ENCODE results near the gene BCL2L11.

Gene BCL2L11

GRCh38 chr2:111171337-111171930 is 50.7 kb downstream of the BCL2L11 start:
- DNase-seq = no peak

GRCh38 chr2:111172666-111173065 is 52.0 kb downstream of the BCL2L11 start:
- DNase-seq = no peak

GRCh38 chr2:111173338-111173737 is 52.6 kb downstream of the BCL2L11 start:
- no peak for DNase-seq

- DNase-seq = no peak
Measured at GRCh38 chr2:111173856-111174255, 53.1 kb downstream of the BCL2L11 start.

- no peak for DNase-seq
Measured at GRCh38 chr2:111175615-111176014, 54.9 kb downstream of the BCL2L11 start.

DNA sequence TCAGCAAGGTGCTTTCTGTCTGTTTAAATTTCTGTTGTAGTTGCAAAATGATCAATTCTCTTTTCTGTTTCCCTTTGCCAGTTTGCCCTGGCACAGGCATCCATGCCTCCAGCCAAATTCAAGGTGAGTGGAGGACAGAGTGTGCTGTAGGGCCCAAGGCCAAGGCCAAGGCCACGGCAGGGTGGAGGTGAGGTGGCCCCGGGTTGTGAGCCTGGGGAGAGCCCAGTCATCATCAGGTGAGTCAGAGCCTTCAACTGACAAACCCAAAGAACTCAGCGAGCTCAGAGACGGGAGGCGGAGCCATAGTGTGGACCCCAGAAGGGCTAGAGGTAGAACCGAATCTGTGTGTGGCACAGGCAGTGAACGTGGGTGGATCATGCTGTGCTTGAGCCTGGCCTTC is 55.7 kb downstream of the BCL2L11 start:
- DNase-seq = no peak

GRCh38 chr2:111176867-111177266 is 56.2 kb downstream of the BCL2L11 start:
- no peak for DNase-seq

- no peak for DNase-seq
Measured at GRCh38 chr2:111178296-111178695, 57.6 kb downstream of the BCL2L11 start.

DNA sequence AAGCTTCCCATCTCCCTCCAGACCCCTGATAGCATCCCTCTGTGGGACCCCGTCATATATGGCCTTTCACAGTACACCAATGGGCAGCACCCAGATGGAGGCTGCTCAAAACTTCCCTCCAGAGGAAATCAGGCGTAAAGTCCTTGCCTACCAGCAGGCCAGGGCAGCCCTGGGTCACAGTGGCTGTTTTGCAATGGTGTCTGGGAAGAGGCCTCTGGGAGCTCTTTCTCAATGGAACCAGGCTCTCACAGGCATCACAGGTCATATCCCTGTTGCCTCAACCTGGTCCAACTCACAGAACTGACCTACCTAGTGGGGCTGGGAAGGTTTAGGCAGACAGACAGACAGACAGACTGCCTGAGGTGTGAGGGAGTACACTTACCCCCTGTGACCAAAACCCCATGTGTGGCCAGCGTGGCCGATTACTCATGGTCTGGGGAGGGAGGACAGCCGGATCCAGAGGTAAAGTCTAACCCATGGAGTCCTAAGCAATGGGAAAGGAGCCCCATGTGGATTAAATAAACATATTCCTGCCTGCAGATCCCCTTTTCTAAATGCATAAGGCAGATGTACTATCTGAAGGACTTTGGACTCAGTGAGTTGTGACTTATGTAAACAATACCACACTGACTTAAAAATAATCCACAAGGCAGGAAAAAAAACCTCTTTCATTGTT is 58.2 kb downstream of the BCL2L11 start:
- DNase-seq = peak; percentile 51 to 55

- DNase-seq = no peak
Measured at GRCh38 chr2:111182121-111182520, 61.4 kb downstream of the BCL2L11 start.

DNA sequence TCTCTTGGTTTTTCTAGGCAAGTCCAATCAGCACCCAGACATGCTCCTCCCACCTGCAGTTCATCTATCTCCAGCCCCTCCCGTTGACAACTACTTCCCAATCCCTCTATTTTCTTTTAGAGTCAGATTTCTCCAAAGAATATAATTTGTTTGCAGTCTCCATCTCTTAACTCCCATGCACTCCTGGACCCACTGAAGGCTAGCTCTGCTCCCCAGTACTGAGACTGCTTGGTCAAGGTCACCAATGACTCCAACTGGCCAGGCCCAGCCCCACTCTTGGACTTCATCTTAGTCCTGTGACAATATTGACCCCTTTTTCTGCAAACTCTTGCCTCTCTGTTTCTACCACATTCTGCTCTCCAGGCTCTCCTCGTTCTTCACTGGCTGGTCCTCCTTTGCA is 62.0 kb downstream of the BCL2L11 start:
- no peak for DNase-seq

- DNase-seq = no peak
Measured at GRCh38 chr2:111184725-111185310, 64.1 kb downstream of the BCL2L11 start.

GRCh38 chr2:111185361-111186022 is 64.8 kb downstream of the BCL2L11 start:
- peak in 1 of 2 experiments; percentile 5 for DNase-seq

DNA sequence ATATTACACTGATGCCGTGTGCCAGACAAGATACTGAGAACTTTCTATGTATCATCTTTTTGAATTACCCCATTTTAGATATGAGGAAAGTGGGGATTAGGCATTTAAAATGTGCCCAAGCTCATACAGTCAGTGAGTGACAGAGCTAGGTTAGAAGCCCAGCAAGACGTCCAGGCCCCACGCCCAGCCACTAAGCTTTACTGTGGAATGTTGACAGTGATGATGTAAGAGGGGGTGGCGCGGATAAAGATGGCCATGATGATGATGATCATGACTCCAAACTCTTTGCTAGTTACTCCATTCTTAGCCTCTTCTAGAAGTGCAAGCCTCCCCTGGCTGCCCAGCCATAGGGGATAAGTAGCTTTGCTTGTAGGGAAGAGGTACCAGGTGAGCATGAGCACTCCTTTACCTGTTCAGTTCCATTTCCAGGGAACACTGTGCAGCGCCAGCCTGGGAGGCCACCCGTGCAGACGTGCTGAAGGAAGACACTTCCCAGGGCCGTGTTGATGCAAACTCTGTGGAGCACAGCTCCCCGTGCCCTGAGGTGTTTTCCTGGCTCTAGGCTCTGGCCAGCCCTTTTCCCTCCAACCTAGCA is 65.5 kb downstream of the BCL2L11 start:
- DNase-seq = no peak

GRCh38 chr2:111186933-111187332 is 66.2 kb downstream of the BCL2L11 start:
- no peak for DNase-seq

DNA sequence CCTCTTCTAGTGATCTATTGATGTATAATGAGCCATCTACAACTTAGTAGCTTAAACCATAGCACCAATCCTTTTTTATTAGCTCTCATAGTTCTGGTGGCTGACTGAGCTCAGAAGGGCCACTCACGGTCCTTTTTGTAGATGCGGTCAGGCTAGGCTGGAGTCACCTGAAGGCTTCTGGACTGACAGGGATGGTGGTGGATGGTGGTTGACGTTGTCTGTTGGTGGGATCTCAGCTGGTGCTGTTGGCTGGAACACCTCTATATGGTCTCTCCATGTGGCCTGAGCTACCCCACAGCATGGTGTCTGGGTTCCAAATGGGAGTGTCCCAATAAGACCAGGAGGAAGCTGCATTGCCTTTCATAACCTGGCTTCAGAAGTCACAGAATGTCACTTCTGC is 68.0 kb downstream of the BCL2L11 start:
- DNase-seq = no peak

DNA sequence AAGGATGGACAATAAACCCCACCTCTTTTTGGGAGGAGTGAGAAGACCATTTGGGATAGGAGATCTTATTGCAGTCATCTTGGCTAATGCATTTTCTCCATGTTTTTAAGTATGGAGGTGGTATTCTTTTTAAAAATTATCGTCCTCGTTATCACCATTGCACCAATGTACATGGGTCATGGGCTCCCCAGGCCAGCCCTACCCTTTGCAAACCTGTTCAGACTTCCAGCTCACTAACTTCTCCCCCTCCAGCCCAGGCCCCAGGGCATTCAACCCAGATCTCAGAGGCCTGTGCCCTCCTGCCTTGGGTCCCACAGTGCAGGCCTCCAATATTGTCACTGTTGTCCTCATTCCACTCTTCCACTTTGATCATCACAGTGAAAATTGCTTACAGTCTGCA is 68.4 kb downstream of the BCL2L11 start:
- DNase-seq = no peak

DNA sequence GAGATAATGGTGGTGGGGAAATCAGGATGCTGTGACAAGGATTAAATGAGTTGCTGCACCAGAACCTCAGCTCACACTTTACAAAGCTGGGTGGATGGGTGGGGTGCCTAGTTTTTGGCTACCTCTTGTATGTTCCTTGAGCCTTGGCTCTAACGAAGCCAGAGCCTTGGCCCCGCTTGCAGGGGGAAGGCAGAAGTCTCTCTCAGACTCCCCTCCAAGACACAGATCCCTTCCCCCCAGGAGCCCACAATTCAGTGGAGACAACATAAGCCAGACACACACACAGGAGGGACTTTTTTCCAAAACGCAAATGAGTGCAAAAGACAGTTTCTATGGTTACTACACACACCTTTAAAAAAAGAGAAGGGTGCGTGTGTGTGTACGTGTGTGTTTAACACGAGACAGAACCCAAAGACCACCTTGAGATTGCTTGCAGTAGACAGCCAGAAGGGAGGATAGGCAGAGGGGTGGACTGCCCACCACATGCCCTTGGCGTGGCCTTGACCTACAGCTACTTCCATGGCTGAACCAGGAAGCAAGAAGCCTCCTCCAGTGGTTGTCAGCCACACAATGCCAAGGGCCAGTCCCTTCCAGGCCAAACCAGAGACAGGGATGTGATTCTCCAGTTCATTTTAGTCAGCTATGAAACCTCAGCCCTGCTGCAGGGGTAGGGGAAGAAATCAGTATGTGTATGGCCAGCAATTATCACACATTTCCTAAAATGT is 70.3 kb downstream of the BCL2L11 start:
- DNase-seq = no peak

DNA sequence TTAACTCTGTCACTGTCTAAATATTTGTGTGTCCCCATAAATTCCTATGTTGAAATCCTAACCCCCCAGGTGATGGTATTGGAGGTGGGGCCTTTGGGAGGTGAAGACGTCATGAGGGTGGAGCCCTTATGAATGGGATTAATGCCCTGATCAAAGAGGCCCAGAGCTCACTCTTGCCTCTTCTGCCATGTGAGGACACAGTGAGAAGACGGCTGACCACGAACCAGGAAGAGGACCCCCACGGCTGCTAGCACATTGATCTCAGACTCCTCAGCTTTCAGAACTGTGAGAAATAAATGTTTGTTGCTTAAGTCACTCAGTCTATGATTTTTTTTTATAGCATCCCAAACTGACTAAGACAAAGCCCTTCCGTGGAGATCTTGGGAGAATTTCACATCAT is 71.2 kb downstream of the BCL2L11 start:
- no peak for DNase-seq

DNA sequence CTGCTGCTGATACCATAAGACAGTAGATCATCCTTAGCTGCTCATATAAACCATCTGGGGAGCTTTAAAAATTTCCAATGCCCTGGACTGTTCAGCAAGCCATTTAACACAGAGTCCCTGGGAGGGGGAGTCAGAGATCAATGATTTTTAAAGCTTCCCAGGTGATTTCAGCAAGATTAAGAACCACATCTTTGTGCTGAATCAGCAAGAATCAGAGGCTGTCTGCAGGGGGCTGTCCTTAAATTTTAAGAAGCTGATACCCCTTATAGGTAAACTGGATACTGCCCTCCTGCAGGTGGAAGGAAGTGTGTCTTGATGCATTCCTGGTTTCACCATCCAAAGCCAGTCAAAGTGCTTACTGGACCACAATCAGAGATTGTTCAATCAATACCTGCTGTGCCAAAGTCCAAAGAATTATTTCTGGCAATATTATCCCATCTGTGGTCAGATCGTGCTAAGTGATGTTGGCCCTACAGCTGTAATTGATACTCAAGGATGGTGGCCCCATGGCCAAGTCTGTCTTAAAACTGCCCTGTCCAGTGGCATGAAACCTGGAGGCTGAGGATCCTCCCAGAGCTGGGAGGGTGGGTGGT is 72.2 kb downstream of the BCL2L11 start:
- no peak for DNase-seq

- peak in 1 of 2 experiments; percentile 42 for DNase-seq
Measured at GRCh38 chr2:111194835-111195621, 74.3 kb downstream of the BCL2L11 start.

DNA sequence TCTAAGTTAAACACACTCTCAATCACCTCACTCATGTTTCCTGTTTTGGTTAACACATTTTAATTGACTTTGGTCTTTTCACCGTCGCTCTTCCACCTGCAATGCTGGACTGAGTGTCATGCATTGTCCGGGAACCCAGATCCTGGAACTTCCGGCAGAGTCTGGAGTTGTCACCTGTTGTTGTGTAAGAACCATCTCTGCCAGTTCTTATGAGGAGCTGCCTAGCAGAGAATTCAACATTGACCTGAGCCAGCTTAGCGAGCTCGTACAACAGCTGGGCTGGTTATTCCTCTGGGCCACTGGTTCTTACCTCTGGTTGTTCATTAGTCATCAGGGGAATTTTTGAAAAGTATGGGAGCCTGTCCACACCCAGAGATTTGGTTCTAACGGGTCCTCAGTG is 75.7 kb downstream of the BCL2L11 start:
- no peak for DNase-seq

Data from NCI-H526 (cell line).